Mesendoderm (in vitro differentiated cells): Measurements from ENCODE around the gene CGN.
"Not testable (repeated sequence)": the region's sequence is repeated elsewhere in the genome, so short reads cannot be mapped to it uniquely, and the experiment has no call there.

Experiments
- DNase-seq: peaks from one replicate; pipeline ENCODE4 v3.0.0; 2013
- H2AK5ac ChIP-seq: 2 replicates; pipeline ENCODE4 v1.6.1; 2013; ENCODE audit warnings: low read length, inconsistent platforms
- H2BK120ac ChIP-seq: 2 replicates; pipeline ENCODE4 v1.6.1; 2013; ENCODE audit warnings: low read depth, mild to moderate bottlenecking, low read length, moderate library complexity, mixed read lengths
- H2BK15ac ChIP-seq: replicated peaks from 2 replicates; pipeline ENCODE4 v1.6.1; 2013; ENCODE audit warnings: low read depth, mild to moderate bottlenecking, moderate library complexity
- H2BK5ac ChIP-seq: 2 replicates; pipeline ENCODE4 v1.6.1; 2013; ENCODE audit warnings: low read length, inconsistent platforms
- H3K18ac ChIP-seq: 2 replicates; pipeline ENCODE4 v1.6.1; 2013; ENCODE audit warnings: mild to moderate bottlenecking, low read length, mixed read lengths
- H3K23ac ChIP-seq: one replicate; pipeline ENCODE4 v1.6.1; 2013; ENCODE audit warnings: low read length
- H3K27ac ChIP-seq: 2 replicates; pipeline ENCODE4 v1.5.1; 2013; ENCODE audit warnings: low read depth, mild to moderate bottlenecking, inconsistent platforms, low read length, moderate library complexity
- H3K27me3 ChIP-seq: 2 replicates; pipeline ENCODE4 v1.6.1; 2013; ENCODE audit warnings: low read length, control low read depth, mild to moderate bottlenecking, inconsistent platforms; ENCODE audit not compliant: insufficient read depth, poor library complexity
- H3K36me3 ChIP-seq: 2 replicates; pipeline ENCODE4 v1.6.1; 2013; ENCODE audit warnings: low read length, inconsistent platforms; ENCODE audit not compliant: control insufficient read depth, insufficient read depth
- H3K4ac ChIP-seq: one replicate; pipeline ENCODE4 v1.6.1; 2013; ENCODE audit warnings: low read depth, mild to moderate bottlenecking, low read length, moderate library complexity
- H3K4me1 ChIP-seq: 2 replicates; pipeline ENCODE4 v1.6.1; 2013; ENCODE audit warnings: low read depth, low read length, inconsistent platforms; ENCODE audit not compliant: control insufficient read depth
- H3K4me2 ChIP-seq: 2 replicates; pipeline ENCODE4 v1.6.1; 2013; ENCODE audit warnings: low read length
- H3K4me3 ChIP-seq: 2 replicates; pipeline ENCODE4 v1.5.1; 2013; ENCODE audit warnings: mild to moderate bottlenecking, low read length
- H3K56ac ChIP-seq: one replicate; pipeline ENCODE4 v1.6.1; 2013; ENCODE audit warnings: low read length
- H3K79me1 ChIP-seq: 2 replicates; pipeline ENCODE4 v1.6.1; 2013; ENCODE audit warnings: low read length, inconsistent platforms
- H3K79me2 ChIP-seq: 2 replicates; pipeline ENCODE4 v1.6.1; 2013; ENCODE audit warnings: mild to moderate bottlenecking, low read length; ENCODE audit not compliant: control insufficient read depth, insufficient read depth
- H3K9ac ChIP-seq: 2 replicates; pipeline ENCODE4 v1.6.1; 2013; ENCODE audit warnings: low read length, inconsistent platforms
- H4K5ac ChIP-seq: one replicate; pipeline ENCODE4 v1.6.1; 2013; ENCODE audit warnings: low read length
- H4K8ac ChIP-seq: one replicate; pipeline ENCODE4 v1.6.1; 2013; ENCODE audit warnings: low read depth, mild to moderate bottlenecking, control low read depth, low read length, moderate library complexity
- WGBS: extraction: QIAGEN DNeasy Blood & Tissue Kit; methylation state at CpG from one replicate; pipeline ENCODE4 v1.1.7; 2013; ENCODE audit warnings: low lambda C conversion rate, missing lambda C conversion rate; ENCODE audit not compliant: insufficient coverage; ENCODE audit errors: extremely low coverage; 5-methylcytosine and 5-hydroxymethylcytosine counted together

The CGN gene

DNA sequence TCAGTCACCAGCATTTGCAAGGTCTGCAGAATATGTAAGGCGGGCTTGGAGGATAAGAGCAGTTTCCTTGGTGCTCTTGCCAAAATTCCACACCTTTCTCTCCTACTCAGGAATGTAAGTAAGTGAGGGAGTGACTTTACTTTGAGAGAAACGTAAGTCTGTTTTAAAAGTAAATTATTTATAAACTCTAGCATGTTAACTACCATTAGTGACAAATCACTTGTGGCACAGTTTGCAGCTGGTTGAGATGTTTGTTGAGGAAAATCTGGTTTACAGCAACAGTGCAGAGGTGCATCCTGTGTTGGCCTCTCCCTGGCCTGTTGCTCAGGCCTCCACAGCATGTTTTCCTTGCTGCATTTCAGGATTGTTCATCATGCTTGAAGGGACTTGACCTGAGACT lies 8.5 kb downstream of the CGN start:
- no peak overlapping the region for H2BK15ac ChIP-seq
- no peak overlapping the region for H3K23ac ChIP-seq
- H3K56ac ChIP-seq: no peak overlapping the region
- H3K4me2 ChIP-seq: no peak overlapping the region
- H3K27ac ChIP-seq: no peak overlapping the region
- WGBS: no CpG with 5 or more reads among the region's 2 CpGs
- no peaks in the 10 kb centered on the region for H3K27me3 ChIP-seq
- no peak overlapping the region for H3K4ac ChIP-seq
- H2BK120ac ChIP-seq: no peak overlapping the region
- no peak overlapping the region for H4K5ac ChIP-seq
- no peak for DNase-seq
- peaks cover 3% of the 10 kb centered on the region for H3K4me1 ChIP-seq
- peaks cover 2% of the 10 kb centered on the region for H3K79me1 ChIP-seq
- H4K8ac ChIP-seq: no peak overlapping the region
- peaks cover 2% of the 10 kb centered on the region for H3K36me3 ChIP-seq
- H2AK5ac ChIP-seq: no peak overlapping the region
- H3K79me2 ChIP-seq: no peaks in the 10 kb centered on the region
- no peak overlapping the region for H2BK5ac ChIP-seq
- no peak overlapping the region for H3K4me3 ChIP-seq
- no peak overlapping the region for H3K18ac ChIP-seq
- H3K9ac ChIP-seq: no peak overlapping the region

DNA sequence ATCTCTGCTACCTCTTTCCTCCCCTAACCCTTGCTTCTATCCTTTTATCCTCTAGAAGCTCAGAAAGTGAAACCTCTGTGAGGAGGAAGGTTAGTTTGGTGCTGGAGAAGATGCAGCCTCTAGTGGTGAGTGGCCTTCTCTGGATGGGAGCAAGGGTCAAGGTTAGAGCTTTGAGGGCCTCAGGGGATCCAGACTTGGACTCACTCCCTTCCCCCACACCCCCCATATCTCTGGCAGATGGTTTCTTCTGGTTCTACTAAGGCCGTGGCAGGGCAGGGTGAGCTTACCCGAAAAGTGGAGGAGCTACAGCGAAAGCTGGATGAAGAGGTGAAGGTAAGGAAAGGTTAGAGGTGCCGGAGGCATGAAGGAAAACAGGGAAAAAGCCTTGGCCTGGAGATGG lies 9.2 kb downstream of the CGN start:
- Histone ChIP-seq H2BK120ac (no peak overlapping the region), H3K79me1 (peaks cover 2% of the 10 kb centered on the region), H4K5ac (no peak overlapping the region), H4K8ac (no peak overlapping the region), H2AK5ac (no peak overlapping the region), H3K23ac (no peak overlapping the region), H3K18ac (no peak overlapping the region), H3K27me3 (no peaks in the 10 kb centered on the region), H2BK5ac (no peak overlapping the region), H2BK15ac (no peak overlapping the region), H3K4me1 (peaks cover 3% of the 10 kb centered on the region), H3K56ac (no peak overlapping the region), H3K4ac (no peak overlapping the region), H3K27ac (no peak overlapping the region), H3K4me3 (no peak overlapping the region), H3K4me2 (no peak overlapping the region), H3K36me3 (peaks cover 2% of the 10 kb centered on the region), H3K79me2 (no peaks in the 10 kb centered on the region), H3K9ac (no peak overlapping the region)
- no CpG with 5 or more reads among the region's 4 CpGs for WGBS
- DNase-seq: peak; percentile 62

DNA sequence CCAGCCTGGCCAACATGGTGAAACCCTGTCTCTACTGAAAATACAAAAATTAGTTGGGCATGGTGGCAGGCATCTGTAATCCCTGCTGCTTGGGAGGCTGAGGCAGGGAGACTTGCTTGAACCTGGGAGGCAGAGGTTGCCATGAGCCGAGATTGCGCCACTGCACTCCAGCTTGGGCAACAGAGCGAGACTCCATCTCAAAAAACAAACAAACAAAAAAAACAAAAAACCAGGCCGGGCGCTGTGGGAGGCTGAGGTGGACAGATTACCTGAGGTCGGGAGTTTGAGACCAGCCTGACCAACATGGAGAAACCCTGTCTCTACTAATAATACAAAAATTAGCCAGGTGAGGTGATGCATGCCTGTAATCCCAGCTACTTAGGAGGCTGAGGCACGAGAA lies 11.2 kb downstream of the CGN start:
- not testable (repeated sequence) for H3K4ac ChIP-seq, H3K18ac ChIP-seq, H3K9ac ChIP-seq, H4K5ac ChIP-seq, H2AK5ac ChIP-seq, H3K36me3 ChIP-seq, H3K27ac ChIP-seq, H3K27me3 ChIP-seq, H3K4me1 ChIP-seq, H3K56ac ChIP-seq, DNase-seq, H3K4me2 ChIP-seq, H3K4me3 ChIP-seq, H3K79me1 ChIP-seq, H3K79me2 ChIP-seq, H3K23ac ChIP-seq, H2BK5ac ChIP-seq, H2BK15ac ChIP-seq, H4K8ac ChIP-seq, H2BK120ac ChIP-seq
- WGBS: no CpG with 5 or more reads among the region's 7 CpGs

DNA sequence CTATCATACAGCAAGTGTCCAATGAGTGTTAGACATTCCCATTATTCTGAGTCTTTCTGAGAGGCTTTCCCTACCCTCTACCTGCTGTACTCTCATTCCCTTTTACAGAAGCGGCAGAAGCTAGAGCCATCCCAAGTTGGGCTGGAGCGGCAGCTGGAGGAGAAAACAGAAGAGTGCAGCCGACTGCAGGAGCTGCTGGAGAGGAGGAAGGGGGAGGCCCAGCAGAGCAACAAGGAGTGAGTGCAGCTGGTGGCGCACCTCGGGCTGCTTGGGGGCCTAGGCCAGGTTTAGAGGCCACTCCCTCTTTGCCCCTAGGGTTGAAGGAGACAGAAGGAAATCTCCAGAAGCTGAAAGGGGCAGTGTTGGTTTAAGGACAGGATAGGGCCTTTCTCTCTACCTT lies 12.1 kb downstream of the CGN start:
- no peak overlapping the region for H4K5ac ChIP-seq
- H3K4me2 ChIP-seq: no peak overlapping the region
- no CpG with 5 or more reads among the region's 5 CpGs for WGBS
- no peak overlapping the region for H2BK15ac ChIP-seq
- H3K27ac ChIP-seq: no peak overlapping the region
- H3K79me2 ChIP-seq: no peaks in the 10 kb centered on the region
- peaks cover 4% of the 10 kb centered on the region for H3K36me3 ChIP-seq
- H2BK120ac ChIP-seq: no peak overlapping the region
- no peak overlapping the region for H3K18ac ChIP-seq
- H2AK5ac ChIP-seq: no peak overlapping the region
- no peak for DNase-seq
- no peaks in the 10 kb centered on the region for H3K27me3 ChIP-seq
- no peak overlapping the region for H3K9ac ChIP-seq
- no peaks in the 10 kb centered on the region for H3K4me1 ChIP-seq
- no peak overlapping the region for H3K56ac ChIP-seq
- peaks cover 2% of the 10 kb centered on the region for H3K79me1 ChIP-seq
- no peak overlapping the region for H2BK5ac ChIP-seq
- H3K4me3 ChIP-seq: no peak overlapping the region
- no peak overlapping the region for H3K4ac ChIP-seq
- H4K8ac ChIP-seq: no peak overlapping the region
- no peak overlapping the region for H3K23ac ChIP-seq

DNA sequence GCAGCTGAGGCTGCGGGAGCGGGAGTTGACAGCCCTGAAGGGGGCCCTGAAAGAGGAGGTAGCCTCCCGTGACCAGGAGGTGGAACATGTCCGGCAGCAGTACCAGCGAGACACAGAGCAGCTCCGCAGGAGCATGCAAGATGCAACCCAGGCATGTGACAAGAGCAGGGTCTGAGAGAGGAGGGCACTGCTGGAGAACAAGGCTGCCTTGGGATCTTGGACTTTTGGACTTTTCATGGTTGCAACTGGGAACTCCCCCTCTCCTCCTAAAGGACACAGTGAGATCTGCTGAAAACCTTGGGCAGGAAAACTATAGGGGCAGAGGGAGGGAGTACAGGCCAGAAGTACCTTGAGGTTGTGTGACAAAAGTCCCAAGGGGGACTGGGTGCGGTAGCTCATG lies 13.5 kb downstream of the CGN start:
- H3K4me2 ChIP-seq: no peak overlapping the region
- no peak overlapping the region for H3K56ac ChIP-seq
- no peak overlapping the region for H4K8ac ChIP-seq
- WGBS: no CpG with 5 or more reads among the region's 7 CpGs
- no peak overlapping the region for H2BK5ac ChIP-seq
- H3K4me3 ChIP-seq: no peak overlapping the region
- H2AK5ac ChIP-seq: no peak overlapping the region
- H3K79me1 ChIP-seq: no peaks in the 10 kb centered on the region
- H3K4ac ChIP-seq: no peak overlapping the region
- no peaks in the 10 kb centered on the region for H3K27me3 ChIP-seq
- no peak for DNase-seq
- H3K79me2 ChIP-seq: no peaks in the 10 kb centered on the region
- H3K9ac ChIP-seq: no peak overlapping the region
- H2BK120ac ChIP-seq: no peak overlapping the region
- H3K27ac ChIP-seq: no peak overlapping the region
- no peak overlapping the region for H2BK15ac ChIP-seq
- peaks cover 4% of the 10 kb centered on the region for H3K36me3 ChIP-seq
- H3K18ac ChIP-seq: no peak overlapping the region
- no peaks in the 10 kb centered on the region for H3K4me1 ChIP-seq
- no peak overlapping the region for H4K5ac ChIP-seq
- H3K23ac ChIP-seq: no peak overlapping the region

DNA sequence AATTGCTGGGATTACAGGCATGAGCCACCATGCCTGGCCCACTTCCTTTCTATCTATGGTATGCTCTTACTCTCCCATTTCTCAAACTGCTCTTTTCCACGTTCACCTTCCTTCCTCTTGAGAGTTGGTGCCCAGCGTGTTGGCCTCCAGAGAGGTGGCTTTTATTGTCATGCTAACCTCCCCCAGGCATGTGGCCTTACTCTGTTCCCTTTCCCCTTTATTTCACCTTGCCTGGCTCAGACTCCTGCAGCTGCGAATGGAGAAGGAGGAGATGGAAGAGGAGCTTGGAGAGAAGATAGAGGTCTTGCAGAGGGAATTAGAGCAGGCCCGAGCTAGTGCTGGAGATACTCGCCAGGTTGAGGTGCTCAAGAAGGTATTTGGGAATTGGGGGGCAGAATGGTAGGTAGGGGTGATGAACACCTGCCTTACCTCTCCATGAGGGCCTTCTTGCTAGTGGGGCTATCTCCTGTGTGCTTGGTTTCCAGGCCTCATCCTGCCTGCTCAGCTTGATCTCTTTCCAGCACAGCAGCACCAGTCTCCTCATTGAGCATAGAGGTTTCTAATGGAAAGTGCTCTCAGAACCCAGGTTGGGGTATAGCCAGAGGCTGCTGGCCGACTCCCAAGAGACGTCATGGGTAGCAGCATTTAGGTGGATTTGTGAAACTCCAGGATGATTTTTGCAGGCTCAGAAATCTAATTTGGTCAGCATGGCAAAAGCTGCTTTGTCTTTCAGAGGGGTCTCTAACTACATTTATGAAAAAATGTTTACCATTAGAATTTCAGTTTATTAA lies 15.7 kb downstream of the CGN start:
- Histone ChIP-seq H3K27me3 (no peaks in the 10 kb centered on the region), H3K4me1 (no peaks in the 10 kb centered on the region), H2BK5ac (no peak overlapping the region), H3K79me1 (no peaks in the 10 kb centered on the region), H3K27ac (no peak overlapping the region), H3K9ac (no peak overlapping the region), H4K8ac (no peak overlapping the region), H3K4me3 (no peak overlapping the region), H3K56ac (no peak overlapping the region), H4K5ac (no peak overlapping the region), H2AK5ac (no peak overlapping the region), H3K18ac (no peak overlapping the region), H2BK15ac (no peak overlapping the region), H3K36me3 (peaks cover 4% of the 10 kb centered on the region), H3K23ac (no peak overlapping the region), H2BK120ac (no peak overlapping the region), H3K4ac (no peak overlapping the region), H3K79me2 (no peaks in the 10 kb centered on the region), H3K4me2 (no peak overlapping the region)
- no CpG with 5 or more reads among the region's 7 CpGs for WGBS
- no peak for DNase-seq
